ENCODE measurements around the gene RHOT2. TPM values are rescaled to one million over a fixed set of nuclear protein-coding genes. Genes with fewer than 3 reads are reported as not detected.

The RHOT2 gene
- total RNA-seq, 1 experiment from 2014 or later = 210 TPM

DNA sequence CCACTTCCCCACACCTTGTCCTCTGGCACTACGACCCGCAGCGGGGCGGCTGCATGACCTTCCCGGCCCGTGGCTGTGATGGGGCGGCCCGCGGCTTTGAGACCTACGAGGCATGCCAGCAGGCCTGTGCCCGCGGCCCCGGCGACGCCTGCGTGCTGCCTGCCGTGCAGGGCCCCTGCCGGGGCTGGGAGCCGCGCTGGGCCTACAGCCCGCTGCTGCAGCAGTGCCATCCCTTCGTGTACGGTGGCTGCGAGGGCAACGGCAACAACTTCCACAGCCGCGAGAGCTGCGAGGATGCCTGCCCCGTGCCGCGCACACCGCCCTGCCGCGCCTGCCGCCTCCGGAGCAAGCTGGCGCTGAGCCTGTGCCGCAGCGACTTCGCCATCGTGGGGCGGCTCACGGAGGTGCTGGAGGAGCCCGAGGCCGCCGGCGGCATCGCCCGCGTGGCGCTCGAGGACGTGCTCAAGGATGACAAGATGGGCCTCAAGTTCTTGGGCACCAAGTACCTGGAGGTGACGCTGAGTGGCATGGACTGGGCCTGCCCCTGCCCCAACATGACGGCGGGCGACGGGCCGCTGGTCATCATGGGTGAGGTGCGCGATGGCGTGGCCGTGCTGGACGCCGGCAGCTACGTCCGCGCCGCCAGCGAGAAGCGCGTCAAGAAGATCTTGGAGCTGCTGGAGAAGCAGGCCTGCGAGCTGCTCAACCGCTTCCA is 34.4 kb upstream of the RHOT2 start:
- H3K23ac ChIP-seq (ENCODE audit: insufficient read length, low read depth, low read length) = no peak overlapping the region
- WGBS (ENCODE audit: extremely low coverage, insufficient read length, low lambda C conversion rate) = no CpG with 5 or more reads among the region's 74 CpGs
- H3K4me3 Mint-ChIP-seq = no peak overlapping the region

More for the DNA sequence above, 34.4 kb upstream of the RHOT2 start:
- H3T11ph ChIP-seq (ENCODE audit: low read length) = no peak overlapping the region
- no peak overlapping the region for H2BK15ac ChIP-seq (ENCODE audit: low read depth, low read length)
- H2BK120ac ChIP-seq (ENCODE audit: low read depth, low read length, poor library complexity, severe bottlenecking) = no peak overlapping the region
- H2BK12ac ChIP-seq (ENCODE audit: insufficient read length, low read depth, low read length) = no peak overlapping the region
- H3K9me3 ChIP-seq (ENCODE audit: control insufficient read depth, low read depth, low read length) = no peaks in the 10 kb centered on the region
- H3K79me1 ChIP-seq (ENCODE audit: insufficient read depth, low read depth, low read length, poor library complexity, severe bottlenecking) = no peaks in the 10 kb centered on the region
- Mint-ChIP-seq H3K27ac (no peak overlapping the region), H3K36me3 (ENCODE audit: insufficient read depth in 1 of 3, low read depth in 3 of 3) (peaks cover 0 to 6% (median 1%) of the 10 kb centered on the region in 3 experiments; a peak in 4 of 7 replicates), H3K9me3 (peaks cover 3% of the 10 kb centered on the region in 2 experiments; a peak in 2 of 5 replicates), H3K4me1 (peaks cover 14 to 34% of the 10 kb centered on the region in 2 experiments), H3K27me3 (ENCODE audit: low read depth) (peaks cover 2% of the 10 kb centered on the region; the same call in 1 of the 2 replicates)
- H3K9ac ChIP-seq (ENCODE audit: extremely low read depth, insufficient read length, low read length) = no peak overlapping the region
- no peak overlapping the region for H3K4ac ChIP-seq (ENCODE audit: low read depth, low read length)
- no peak overlapping the region for H3K4me2 ChIP-seq (ENCODE audit: insufficient read depth, insufficient read length, low read length)
- H2AK5ac ChIP-seq (ENCODE audit: insufficient read length, low read length) = no peak overlapping the region
- no peak overlapping the region for H2BK5ac ChIP-seq (ENCODE audit: insufficient read length, low read length)
- H2AFZ ChIP-seq (ENCODE audit: low read length) = no peak overlapping the region
- no peaks in the 10 kb centered on the region for H3K27me3 ChIP-seq (ENCODE audit: insufficient read depth, low read length)
- no peak overlapping the region for H3K56ac ChIP-seq (ENCODE audit: insufficient read length, low read depth, low read length)
- H3K79me2 ChIP-seq (ENCODE audit: insufficient read depth, low read length) = peaks cover 2% of the 10 kb centered on the region; the same call in 1 of the 2 replicates
- H4K91ac ChIP-seq (ENCODE audit: insufficient read length, low read depth, low read length) = no peak overlapping the region
- H4K8ac ChIP-seq (replicated peaks; ENCODE audit: insufficient read length, low read depth, low read length) = no peak overlapping the region
- no peak overlapping the region for H2BK20ac ChIP-seq (ENCODE audit: low read depth, low read length, poor library complexity, severe bottlenecking)
- H3K14ac ChIP-seq (ENCODE audit: insufficient read depth, low read length) = no peak overlapping the region
- no peaks in the 10 kb centered on the region for H4K20me1 ChIP-seq (ENCODE audit: control insufficient read depth, insufficient read depth, insufficient read length)
- no peak overlapping the region for H3K27ac ChIP-seq (ENCODE audit: insufficient read length, low read depth, low read length)
- peaks cover 15% of the 10 kb centered on the region for H3K23me2 ChIP-seq (ENCODE audit: insufficient read length, low read depth, low read length, poor library complexity, severe bottlenecking)
- no peaks in the 10 kb centered on the region; the same call in 1 of the 2 replicates for H3K4me1 ChIP-seq (ENCODE audit: insufficient read depth, low read length)
- no peak for DNase-seq
- TF ChIP-seq, protein P1, sequence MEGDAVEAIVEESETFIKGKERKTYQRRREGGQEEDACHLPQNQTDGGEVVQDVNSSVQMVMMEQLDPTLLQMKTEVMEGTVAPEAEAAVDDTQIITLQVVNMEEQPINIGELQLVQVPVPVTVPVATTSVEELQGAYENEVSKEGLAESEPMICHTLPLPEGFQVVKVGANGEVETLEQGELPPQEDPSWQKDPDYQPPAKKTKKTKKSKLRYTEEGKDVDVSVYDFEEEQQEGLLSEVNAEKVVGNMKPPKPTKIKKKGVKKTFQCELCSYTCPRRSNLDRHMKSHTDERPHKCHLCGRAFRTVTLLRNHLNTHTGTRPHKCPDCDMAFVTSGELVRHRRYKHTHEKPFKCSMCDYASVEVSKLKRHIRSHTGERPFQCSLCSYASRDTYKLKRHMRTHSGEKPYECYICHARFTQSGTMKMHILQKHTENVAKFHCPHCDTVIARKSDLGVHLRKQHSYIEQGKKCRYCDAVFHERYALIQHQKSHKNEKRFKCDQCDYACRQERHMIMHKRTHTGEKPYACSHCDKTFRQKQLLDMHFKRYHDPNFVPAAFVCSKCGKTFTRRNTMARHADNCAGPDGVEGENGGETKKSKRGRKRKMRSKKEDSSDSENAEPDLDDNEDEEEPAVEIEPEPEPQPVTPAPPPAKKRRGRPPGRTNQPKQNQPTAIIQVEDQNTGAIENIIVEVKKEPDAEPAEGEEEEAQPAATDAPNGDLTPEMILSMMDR (conservative IDR thresholded peaks at IDR 0.05) = no peak
- H4K5ac ChIP-seq (ENCODE audit: insufficient read length, low read depth, low read length) = no peak overlapping the region
- H3K18ac ChIP-seq (ENCODE audit: insufficient read length, low read depth, low read length) = no peak overlapping the region

Data from H9 (cell line).